ENCODE results near the gene NUF2.

DNA sequence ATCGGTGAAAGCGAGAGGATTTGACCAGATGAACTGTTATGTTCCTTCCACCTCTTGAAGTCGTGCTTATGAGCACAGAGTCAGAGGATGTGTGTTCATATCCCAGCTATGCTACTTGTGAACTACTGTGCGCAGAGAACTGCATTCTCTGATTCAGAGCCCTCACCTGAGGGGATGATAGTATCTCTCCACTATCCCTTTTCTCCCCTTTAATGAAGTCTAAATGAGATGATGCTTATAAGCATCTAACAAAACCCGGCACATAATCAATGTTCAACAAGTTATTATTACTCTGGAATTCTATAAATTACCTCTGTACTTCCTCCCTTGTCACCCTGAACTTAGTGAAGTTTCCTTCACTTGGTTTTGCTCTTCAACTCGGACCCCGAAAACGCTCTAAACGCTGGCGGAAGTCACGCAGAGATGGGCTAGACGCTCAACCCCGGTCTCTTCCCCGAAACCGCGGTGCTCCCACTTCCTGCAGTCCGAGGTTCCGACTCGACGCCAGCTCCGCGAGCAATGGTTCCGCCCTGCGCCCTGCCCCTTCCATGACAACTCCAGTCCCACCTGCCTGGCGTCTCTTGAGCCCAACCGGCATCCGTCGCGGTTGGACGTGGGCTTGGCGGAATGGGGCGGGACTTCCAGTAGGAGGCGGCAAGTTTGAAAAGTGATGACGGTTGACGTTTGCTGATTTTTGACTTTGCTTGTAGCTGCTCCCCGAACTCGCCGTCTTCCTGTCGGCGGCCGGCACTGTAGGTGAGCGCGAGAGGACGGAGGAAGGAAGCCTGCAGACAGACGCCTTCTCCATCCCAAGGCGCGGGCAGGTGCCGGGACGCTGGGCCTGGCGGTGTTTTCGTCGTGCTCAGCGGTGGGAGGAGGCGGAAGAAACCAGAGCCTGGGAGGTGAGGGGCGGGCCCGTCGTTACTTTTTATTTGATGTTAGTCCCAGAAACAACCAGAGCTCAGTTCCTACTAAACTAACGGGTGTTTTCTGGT is at the start of gene NUF2:
- TF ChIP-seq POLR2A (IDR thresholded peaks at IDR 0.05; ENCODE audit: low read depth, low read length) (peak; percentile 83), SMC3 (IDR thresholded peaks at IDR 0.05; ENCODE audit: low read depth, low read length) (no peak), CTCF (conservative IDR thresholded peaks at IDR 0.05; ENCODE audit: low read depth, low read length) (no peak), FOS (IDR thresholded peaks at IDR 0.05; ENCODE audit: low read depth, low read length) (0 out of 2 replicates have a peak, but pooled peaks have one; percentile 16), MAZ (IDR thresholded peaks at IDR 0.05; ENCODE audit: borderline replicate concordance, low read depth, low read length) (peak; percentile 88), MAFK (IDR thresholded peaks at IDR 0.05; ENCODE audit: low read depth, low read length) (peak; percentile 93), MXI1 (IDR thresholded peaks at IDR 0.05; ENCODE audit: borderline replicate concordance, low read depth, low read length) (peak; percentile 92), RAD21 (IDR thresholded peaks at IDR 0.05; ENCODE audit: low read length) (no peak), RFX5 (IDR thresholded peaks at IDR 0.05; ENCODE audit: low read depth, low read length) (no peak), CHD1 (IDR thresholded peaks at IDR 0.05; ENCODE audit: low read depth, low read length) (0 out of 2 replicates have a peak, but pooled peaks have one; percentile 49), CEBPB (IDR thresholded peaks at IDR 0.05; ENCODE audit: low read depth, low read length) (no peak)
